HAP-1 (cell line): Measurements from ENCODE around the gene CDYL.
"Not testable (repeated sequence)": the region's sequence is repeated elsewhere in the genome, so short reads cannot be mapped to it uniquely, and the experiment has no call there.

Experiments
- DNase-seq, 2 experiments: peaks; one replicate each; pipeline ENCODE4 v3.0.0-alpha.2; 2016 to 2020; ENCODE audit warnings: low spot score in 2 of 2
- H3K27me3 ChIP-seq: fragments of 250-450 bp; sonication (Bioruptor Pico); 2 replicates; pipeline ENCODE4 v1.5.1; 2020; ENCODE audit warnings: low read depth, mild to moderate bottlenecking, moderate library complexity
- H3K36me3 ChIP-seq: fragments of 250-450 bp; sonication (Bioruptor Pico); replicated peaks from 2 replicates; pipeline ENCODE4 v1.5.1; 2020; ENCODE audit warnings: mild to moderate bottlenecking
- H3K4me1 ChIP-seq: fragments of 250-450 bp; sonication (Bioruptor Pico); 2 replicates; pipeline ENCODE4 v1.5.1; 2020; ENCODE audit warnings: mild to moderate bottlenecking
- H3K4me3 ChIP-seq: fragments of 250-450 bp; sonication (Bioruptor Pico); 2 replicates; pipeline ENCODE4 v1.5.1; 2020; ENCODE audit warnings: mild to moderate bottlenecking, moderate library complexity
- H3K9me3 ChIP-seq: fragments of 250-450 bp; sonication (Bioruptor Pico); 2 replicates; pipeline ENCODE4 v1.5.1; 2020; ENCODE audit warnings: mild to moderate bottlenecking, moderate library complexity
- in situ Hi-C: fragments of 300-500 bp; cut with MboI; formaldehyde crosslinking; loops from 3 replicates; pipeline ENCODE4 v1.14.3; 2020; ENCODE audit warnings: low sequenced_read_pairs, inconsistent platforms, mixed read lengths

The CDYL gene

GRCh38 chr6:4851035-4851434 lies 74.8 kb downstream of the CDYL start:
- Histone ChIP-seq H3K36me3 (no peaks in the 10 kb centered on the region), H3K4me3 (no peak overlapping the region), H3K4me1 (no peaks in the 10 kb centered on the region), H3K27me3 (no peaks in the 10 kb centered on the region), H3K9me3 (no peaks in the 10 kb centered on the region)
- in situ Hi-C loops = no loop called here
- DNase-seq = no peak

- H3K9me3 ChIP-seq, DNase-seq, H3K4me3 ChIP-seq, H3K4me1 ChIP-seq, in situ Hi-C loops, H3K27me3 ChIP-seq, H3K36me3 ChIP-seq: not testable (repeated sequence)
Measured at GRCh38 chr6:4852186-4852585, 76.0 kb downstream of the CDYL start.

DNA sequence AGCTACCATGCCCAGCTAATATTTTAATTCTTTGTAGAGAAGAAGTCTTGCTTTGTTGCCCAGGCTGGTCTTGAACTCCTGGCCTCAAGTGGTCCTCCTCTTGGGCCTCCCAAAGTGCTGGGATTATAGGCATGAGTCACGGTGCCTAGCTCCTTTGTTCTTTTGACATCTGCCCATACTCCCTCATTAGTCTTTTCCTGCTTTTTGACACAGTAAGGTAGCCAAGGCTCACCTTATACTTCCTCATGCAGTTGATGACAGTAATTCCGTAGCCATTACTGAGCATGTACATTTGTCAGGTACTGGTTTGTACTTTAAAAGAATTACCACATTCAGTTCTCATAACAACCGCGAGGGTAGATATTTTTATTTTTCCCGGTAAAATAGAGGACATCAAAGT lies 76.7 kb downstream of the CDYL start:
- Histone ChIP-seq H3K27me3 (no peaks in the 10 kb centered on the region), H3K36me3 (no peaks in the 10 kb centered on the region), H3K9me3 (no peaks in the 10 kb centered on the region), H3K4me1 (no peaks in the 10 kb centered on the region), H3K4me3 (no peak overlapping the region)
- in situ Hi-C loops = no loop called here
- no peak for DNase-seq

DNA sequence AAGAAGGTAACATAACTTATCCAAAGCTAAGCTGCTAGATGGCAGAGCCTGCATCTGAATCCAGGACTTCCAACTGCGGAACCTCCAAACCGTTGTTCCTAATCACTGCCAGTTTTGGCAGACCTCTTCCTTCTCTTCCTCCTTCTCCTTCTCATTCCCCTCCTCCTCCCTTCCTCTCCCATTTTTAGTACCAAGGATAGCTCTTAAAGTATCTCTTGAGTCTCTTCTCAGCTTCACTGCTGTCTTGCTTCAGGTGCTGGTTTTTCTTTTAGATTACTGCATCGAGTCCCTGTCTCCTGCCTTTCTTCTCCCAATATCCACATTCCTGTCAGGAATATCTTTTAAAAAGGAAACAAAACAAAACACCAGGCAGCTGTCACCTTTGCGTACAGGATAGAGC lies 77.1 kb downstream of the CDYL start:
- Histone ChIP-seq H3K27me3 (no peaks in the 10 kb centered on the region), H3K4me3 (no peak overlapping the region), H3K9me3 (no peaks in the 10 kb centered on the region), H3K4me1 (no peaks in the 10 kb centered on the region), H3K36me3 (no peaks in the 10 kb centered on the region)
- in situ Hi-C loops = no loop called here
- no peak for DNase-seq

DNA sequence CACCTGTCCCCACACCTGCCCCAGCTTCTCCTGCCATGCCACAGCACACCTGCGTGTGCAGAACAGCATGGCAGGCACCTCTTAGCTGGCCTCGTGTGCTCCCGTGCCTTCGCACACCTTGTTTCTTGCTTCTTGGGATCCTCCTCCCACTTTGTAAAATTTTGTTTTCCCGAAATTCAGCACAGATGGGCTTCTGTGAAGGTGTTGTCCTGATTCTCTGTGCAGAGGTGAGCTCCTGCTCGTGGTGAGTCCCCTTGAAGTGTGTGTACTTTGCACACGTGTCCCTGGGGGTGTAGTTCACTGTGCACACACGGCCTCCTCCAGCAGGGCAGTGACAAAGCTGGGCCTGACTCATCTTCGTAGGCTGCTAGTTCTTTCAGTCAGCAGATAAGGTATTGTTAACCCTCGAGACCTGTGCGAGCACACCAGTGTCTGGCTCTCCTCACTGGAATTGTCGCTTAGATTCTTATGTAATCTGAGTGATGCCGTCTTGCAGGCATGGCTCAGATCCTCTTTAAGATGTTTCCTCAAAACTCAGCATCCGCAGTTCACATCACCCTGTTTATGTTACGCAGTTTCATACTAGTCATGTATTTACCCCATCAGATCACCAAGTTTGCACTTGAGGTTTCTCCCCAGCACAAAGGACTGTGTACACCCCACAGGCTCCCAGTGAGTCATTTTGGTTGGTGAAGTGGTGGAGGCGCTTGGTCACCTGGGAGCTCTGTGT lies 77.7 kb downstream of the CDYL start:
- Histone ChIP-seq H3K9me3 (no peaks in the 10 kb centered on the region), H3K4me3 (no peak overlapping the region), H3K27me3 (no peaks in the 10 kb centered on the region), H3K4me1 (no peaks in the 10 kb centered on the region), H3K36me3 (no peaks in the 10 kb centered on the region)
- in situ Hi-C loops = no loop called here
- DNase-seq = no peak

DNA sequence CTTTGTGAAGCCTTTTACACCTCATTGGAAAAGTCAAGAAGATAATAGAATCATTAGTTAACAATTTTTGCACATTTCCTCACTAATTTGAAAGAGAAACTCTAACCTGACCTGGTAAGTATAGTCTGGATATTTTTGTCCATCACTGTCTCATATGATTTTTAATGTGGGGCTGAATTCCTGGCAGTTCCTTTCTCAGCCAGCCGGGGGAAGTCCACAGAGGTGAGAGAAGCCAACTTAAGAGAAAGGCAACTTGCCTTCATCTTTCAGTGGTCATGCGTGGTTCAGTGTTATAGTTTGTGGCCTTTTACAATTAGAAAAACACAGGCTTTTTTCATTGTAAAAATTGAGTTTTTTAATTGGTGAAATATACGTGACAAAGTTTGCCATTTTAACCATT lies 80.6 kb downstream of the CDYL start:
- H3K36me3 ChIP-seq = no peaks in the 10 kb centered on the region
- in situ Hi-C loops = no loop called here
- no peak overlapping the region for H3K4me3 ChIP-seq
- H3K9me3 ChIP-seq = no peaks in the 10 kb centered on the region
- DNase-seq = no peak
- no peaks in the 10 kb centered on the region for H3K4me1 ChIP-seq
- H3K27me3 ChIP-seq = no peaks in the 10 kb centered on the region

- Histone ChIP-seq H3K4me3 (no peak overlapping the region), H3K9me3 (no peaks in the 10 kb centered on the region), H3K27me3 (no peaks in the 10 kb centered on the region), H3K36me3 (no peaks in the 10 kb centered on the region), H3K4me1 (no peaks in the 10 kb centered on the region)
- no peak for DNase-seq
- in situ Hi-C loops = no loop called here
Measured at GRCh38 chr6:4858194-4859015, 82.2 kb downstream of the CDYL start.

DNA sequence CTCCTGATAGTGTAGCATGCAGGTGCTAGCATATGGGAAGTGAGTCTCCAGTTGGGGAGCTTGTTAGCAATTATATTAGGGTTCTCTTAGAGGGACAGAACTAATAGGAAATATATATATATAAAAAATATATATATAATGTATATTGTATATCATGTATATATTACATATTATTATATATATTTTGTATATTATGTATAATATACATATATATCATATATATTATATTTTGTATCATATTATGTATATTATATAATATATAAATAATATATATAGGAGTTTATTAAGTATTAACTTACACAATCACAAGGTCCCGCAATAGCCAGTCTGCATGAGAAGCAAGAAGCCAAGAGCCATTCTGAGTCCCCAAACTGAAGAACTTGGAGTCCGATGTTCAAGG lies 84.2 kb downstream of the CDYL start:
- Histone ChIP-seq H3K9me3 (no peaks in the 10 kb centered on the region), H3K36me3 (no peaks in the 10 kb centered on the region), H3K27me3 (no peaks in the 10 kb centered on the region), H3K4me1 (no peaks in the 10 kb centered on the region), H3K4me3 (no peak overlapping the region)
- DNase-seq = no peak
- in situ Hi-C loops = no loop called here

- no peaks in the 10 kb centered on the region for H3K36me3 ChIP-seq
- in situ Hi-C loops = no loop called here
Measured at GRCh38 chr6:4861564-4861963, 85.4 kb downstream of the CDYL start.

DNA sequence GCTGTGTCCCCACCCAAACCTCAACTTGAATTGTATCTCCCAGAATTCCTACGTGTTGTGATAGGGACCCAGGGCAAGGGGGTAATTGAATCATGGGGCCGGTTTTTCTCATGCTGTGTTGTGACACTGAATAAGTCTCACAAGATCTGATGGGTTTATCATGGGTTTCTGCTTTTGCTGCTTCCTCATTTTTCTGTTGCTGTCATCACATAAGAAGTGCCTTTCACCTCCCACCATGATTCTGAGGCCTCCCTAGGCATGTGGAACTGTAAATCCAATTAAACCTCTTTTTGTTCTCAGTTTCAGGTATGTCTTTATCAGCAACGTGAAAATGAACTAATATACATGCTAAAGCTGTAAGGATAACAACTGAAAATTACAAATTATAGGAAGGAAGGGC lies 88.3 kb downstream of the CDYL start:
- H3K4me1 ChIP-seq = no peaks in the 10 kb centered on the region
- H3K4me3 ChIP-seq = no peak overlapping the region
- in situ Hi-C loops = no loop called here
- no peaks in the 10 kb centered on the region for H3K27me3 ChIP-seq
- no peak for DNase-seq
- H3K9me3 ChIP-seq = 0 out of 2 replicates have a peak, but pooled peaks cover 3% of the 10 kb centered on the region
- no peaks in the 10 kb centered on the region for H3K36me3 ChIP-seq

More at GRCh38 chr6:4861564-4861963, 85.4 kb downstream of the CDYL start:
- Histone ChIP-seq H3K4me1 (no peaks in the 10 kb centered on the region), H3K4me3 (no peak overlapping the region), H3K9me3 (no peaks in the 10 kb centered on the region), H3K27me3 (no peaks in the 10 kb centered on the region)
- DNase-seq = no peak

GRCh38 chr6:4865006-4865405 lies 88.8 kb downstream of the CDYL start:
- in situ Hi-C loops, H3K4me1 ChIP-seq, H3K27me3 ChIP-seq, H3K36me3 ChIP-seq, DNase-seq, H3K4me3 ChIP-seq, H3K9me3 ChIP-seq: not testable (repeated sequence)

DNA sequence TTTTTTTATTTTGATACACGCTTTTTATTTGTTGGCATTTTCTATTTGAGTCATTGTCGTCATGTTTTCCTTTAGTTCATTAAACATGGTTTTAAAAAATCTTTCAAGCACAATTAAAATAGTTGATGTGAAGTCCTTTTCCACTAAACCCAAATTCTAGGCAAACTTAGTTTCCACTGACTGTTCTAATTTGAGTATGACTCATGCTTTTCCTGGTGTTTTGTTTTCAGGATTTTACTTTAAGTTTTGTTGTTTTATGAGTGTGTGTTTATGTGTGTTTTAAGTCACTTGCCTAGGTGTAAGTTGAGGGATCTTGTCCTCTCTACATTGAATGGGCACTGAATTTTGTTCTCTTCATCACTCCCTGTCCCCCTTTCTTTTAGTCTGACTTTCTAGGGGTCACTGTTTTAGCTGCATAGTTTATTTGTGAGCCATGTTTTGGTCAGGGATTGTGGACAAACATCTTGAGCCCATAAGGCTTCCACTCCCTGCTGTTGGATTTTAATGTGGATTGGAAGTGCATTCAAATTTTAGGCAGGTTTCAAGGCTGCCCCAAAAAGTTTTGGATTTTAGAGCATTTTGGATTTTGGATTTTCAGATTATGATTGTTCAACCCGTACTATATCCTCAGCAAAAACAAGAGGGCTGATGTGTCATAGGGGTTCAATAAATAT lies 94.8 kb downstream of the CDYL start:
- no peak overlapping the region for H3K4me3 ChIP-seq
- H3K4me1 ChIP-seq = peaks cover 13% of the 10 kb centered on the region
- H3K9me3 ChIP-seq = 0 out of 2 replicates have a peak, but pooled peaks cover 3% of the 10 kb centered on the region
- in situ Hi-C loops = no loop called here
- no peaks in the 10 kb centered on the region for H3K27me3 ChIP-seq
- DNase-seq = no peak
- no peaks in the 10 kb centered on the region for H3K36me3 ChIP-seq

GRCh38 chr6:4871825-4872224 lies 95.6 kb downstream of the CDYL start:
- no peak for DNase-seq
- no peaks in the 10 kb centered on the region for H3K36me3 ChIP-seq
- 0 out of 2 replicates have a peak, but pooled peaks cover 3% of the 10 kb centered on the region for H3K9me3 ChIP-seq
- in situ Hi-C loops = no loop called here
- peaks cover 13% of the 10 kb centered on the region for H3K4me1 ChIP-seq
- H3K4me3 ChIP-seq = no peak overlapping the region
- H3K27me3 ChIP-seq = no peaks in the 10 kb centered on the region

DNA sequence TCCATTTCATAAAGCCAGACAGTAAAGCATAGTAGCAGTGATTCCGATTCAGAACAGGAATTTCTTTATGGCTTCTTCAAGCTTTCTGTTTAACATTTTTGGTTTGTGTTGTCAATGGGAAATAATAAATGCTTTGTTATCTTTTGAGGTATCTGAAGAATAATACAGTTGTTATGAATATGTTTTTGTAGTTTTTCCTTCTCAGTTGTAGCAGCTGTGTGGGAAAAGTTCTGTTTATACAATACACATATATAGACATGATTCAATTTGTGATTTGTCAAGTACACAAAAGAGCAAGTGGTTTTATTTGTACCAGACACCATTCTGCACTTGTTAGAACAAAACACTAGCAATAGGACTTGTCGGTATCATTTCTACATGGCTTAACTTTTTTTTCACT lies 96.6 kb downstream of the CDYL start:
- Histone ChIP-seq H3K4me3 (no peak overlapping the region), H3K9me3 (0 out of 2 replicates have a peak, but pooled peaks cover 3% of the 10 kb centered on the region), H3K36me3 (no peaks in the 10 kb centered on the region), H3K27me3 (no peaks in the 10 kb centered on the region), H3K4me1 (peaks cover 13% of the 10 kb centered on the region)
- in situ Hi-C loops = no loop called here
- DNase-seq = peak in 1 of 2 experiments; percentile 50
